Thoracic aorta (tissue), 2 donors: ENCODE results near the gene PHTF1. TPM values are rescaled to one million over a fixed set of nuclear protein-coding genes. Genes with fewer than 3 reads are reported as not detected.

Experiments used
- ATAC-seq: fragments of 150-250 bp; one replicate; pipeline ENCODE4 v1.8.0; 2017; ENCODE audit warnings: low read depth; ENCODE audit not compliant: insufficient number of reproducible peaks, low FRiP score
- DNase-seq: peaks from one replicate; pipeline ENCODE4 v3.0.0-alpha.2; 2020; ENCODE audit warnings: low spot score
- H3K27ac ChIP-seq, 2 donors: fragments of 200-600 bp; sonication (generic); 1 replicate in 1 of 2; 2 replicates in 1 of 2; pipeline ENCODE4 v1.5.1; 2016; ENCODE audit warnings: mild to moderate bottlenecking in 2 of 2, moderate library complexity in 2 of 2
- H3K27me3 ChIP-seq: fragments of 200-600 bp; sonication (generic); replicated peaks from 2 replicates; pipeline ENCODE4 v1.6.0; 2016; ENCODE audit warnings: mild to moderate bottlenecking; ENCODE audit not compliant: insufficient read depth
- H3K36me3 ChIP-seq: fragments of 200-600 bp; sonication (generic); one replicate; pipeline ENCODE4 v1.5.1; 2016
- H3K4me1 ChIP-seq, 2 donors: fragments of 200-600 bp; sonication (generic); 1 replicate in 1 of 2; 2 replicates in 1 of 2; pipeline versions ENCODE4 v1.5.1 to v1.6.0; 2016; ENCODE audit warnings: low read depth in 2 of 2, mild to moderate bottlenecking in 1 of 2; ENCODE audit not compliant: control insufficient read depth in 1 of 2
- H3K4me3 ChIP-seq: fragments of 200-600 bp; sonication (generic); 2 replicates; pipeline ENCODE4 v1.5.1; 2016; ENCODE audit warnings: mild to moderate bottlenecking
- H3K9me3 ChIP-seq: fragments of 200-600 bp; sonication (generic); 2 replicates; pipeline ENCODE4 v1.5.1; 2016
- CTCF ChIP-seq: fragments of 200-600 bp; sonication (generic); IDR thresholded peaks from one replicate; pipeline ENCODE4 v1.5.1; 2019; ENCODE audit warnings: antibody characterized with exemption
- total RNA-seq, 2 donors: library from RNA; depleted of rRNA; stranded (reverse); fragments of >200 nt; gene quantifications; one replicate each; pipeline versions ENCODE4 v1.1.0 to v1.2.3, GENCODE V29; 2016

PHTF1 gene
- total RNA-seq, 2 donors from 2014 or later: 21.2 to 21.3 TPM

- Histone ChIP-seq H3K36me3 (no peaks in the 10 kb centered on the region), H3K9me3 (no peaks in the 10 kb centered on the region), H3K4me1 (peaks cover 30 to 46% of the 10 kb centered on the region in 2 donors), H3K4me3 (no peak overlapping the region), H3K27ac (peak overlapping the region in 1 of 2 donors; percentile 31), H3K27me3 (no peaks in the 10 kb centered on the region)
- TF ChIP-seq CTCF: no peak
- ATAC-seq (no peak), DNase-seq (no peak)
Measured at GRCh38 chr1:113784104-113784779, 25.0 kb upstream of the PHTF1 start.

- no peak for TF ChIP-seq CTCF
- Histone ChIP-seq H3K9me3 (no peaks in the 10 kb centered on the region), H3K27ac (peak overlapping the region in 1 of 2 donors; percentile 31), H3K27me3 (no peaks in the 10 kb centered on the region), H3K4me3 (peak overlapping the region; percentile 19), H3K36me3 (no peaks in the 10 kb centered on the region), H3K4me1 (peaks cover 30 to 46% of the 10 kb centered on the region in 2 donors)
- DNase-seq (no peak), ATAC-seq (no peak)
Measured at GRCh38 chr1:113783254-113784103, 24.2 kb upstream of the PHTF1 start.

GRCh38 chr1:113782406-113782805, 23.1 kb upstream of the PHTF1 start:
- no peak for TF ChIP-seq CTCF
- H3K27ac ChIP-seq: no peak overlapping the region
- H3K4me3 ChIP-seq: no peak overlapping the region
- no peaks in the 10 kb centered on the region for H3K9me3 ChIP-seq
- no peaks in the 10 kb centered on the region for H3K27me3 ChIP-seq
- H3K36me3 ChIP-seq: no peaks in the 10 kb centered on the region
- DNase-seq (no peak), ATAC-seq (no peak)
- peaks cover 27 to 46% of the 10 kb centered on the region in 2 donors for H3K4me1 ChIP-seq

GRCh38 chr1:113780374-113781146, 21.3 kb upstream of the PHTF1 start:
- Histone ChIP-seq H3K27me3 (no peaks in the 10 kb centered on the region), H3K4me1 (peaks cover 22 to 37% of the 10 kb centered on the region in 2 donors), H3K36me3 (no peaks in the 10 kb centered on the region), H3K27ac (no peak overlapping the region), H3K9me3 (no peaks in the 10 kb centered on the region), H3K4me3 (no peak overlapping the region)
- TF ChIP-seq CTCF: no peak
- DNase-seq (no peak), ATAC-seq (no peak)

- H3K9me3 ChIP-seq: no peaks in the 10 kb centered on the region
- H3K36me3 ChIP-seq: no peaks in the 10 kb centered on the region
- H3K27me3 ChIP-seq: no peaks in the 10 kb centered on the region
- DNase-seq: no peak
- H3K27ac ChIP-seq: no peak overlapping the region
- TF ChIP-seq CTCF: no peak
- no peak overlapping the region for H3K4me3 ChIP-seq
- peaks cover 21 to 33% of the 10 kb centered on the region in 2 donors for H3K4me1 ChIP-seq
- ATAC-seq: no peak
Measured at GRCh38 chr1:113779542-113779941, 20.3 kb upstream of the PHTF1 start.
